Measurements from ENCODE around the gene RBM20. TPM values are rescaled to one million over a fixed set of nuclear protein-coding genes. Genes with fewer than 3 reads are reported as not detected.
"Not testable (repeated sequence)": the region's sequence is repeated elsewhere in the genome, so short reads cannot be mapped to it uniquely, and the experiment has no call there.

RBM20 gene
- polyA plus RNA-seq, 3 donors from 2014 or later, result not detected

GRCh38 chr10:110616493-110617033 lies 27.6 kb upstream of the RBM20 start:
- no peak for DNase-seq
- H3K27ac Mint-ChIP-seq, result no peak overlapping the region
- H3K9me3 Mint-ChIP-seq, result peaks cover 0 to 4% (median 0%) of the 10 kb centered on the region in 6 donors
- no peaks in the 10 kb centered on the region for H3K4me1 Mint-ChIP-seq
- no peak overlapping the region for H3K4me3 Mint-ChIP-seq
- H3K36me3 Mint-ChIP-seq, result peaks cover 0 to 2% (median 0%) of the 10 kb centered on the region in 3 donors
- H3K27me3 Mint-ChIP-seq (ENCODE audit: low read depth in 3 of 3), result peaks cover 0 to 4% (median 4%) of the 10 kb centered on the region in 3 donors

- Mint-ChIP-seq H3K4me3 (no peak overlapping the region), H3K9me3 (peaks cover 0 to 6% (median 0%) of the 10 kb centered on the region in 6 donors), H3K27ac (peak overlapping the region in 1 of 6 donors; percentile 23), H3K4me1 (no peaks in the 10 kb centered on the region), H3K36me3 (peaks cover 0 to 4% (median 0%) of the 10 kb centered on the region in 3 donors), H3K27me3 (ENCODE audit: low read depth in 3 of 3) (peaks cover 0 to 8% (median 4%) of the 10 kb centered on the region in 3 donors)
- no peak for DNase-seq
These were observed 26.5 kb upstream of the RBM20 start for GRCh38 chr10:110617425-110618229.

- H3K27me3 Mint-ChIP-seq (ENCODE audit: low read depth in 3 of 3), result peaks cover 0 to 8% (median 4%) of the 10 kb centered on the region in 3 donors
- H3K4me3 Mint-ChIP-seq, result no peak overlapping the region
- H3K27ac Mint-ChIP-seq, result no peak overlapping the region
- no peaks in the 10 kb centered on the region for H3K4me1 Mint-ChIP-seq
- H3K9me3 Mint-ChIP-seq, result peaks cover 0 to 6% (median 0%) of the 10 kb centered on the region in 6 donors
- no peak for DNase-seq
- peaks cover 0 to 4% (median 0%) of the 10 kb centered on the region in 3 donors for H3K36me3 Mint-ChIP-seq
These were observed 25.9 kb upstream of the RBM20 start for GRCh38 chr10:110618230-110618610.

GRCh38 chr10:110619514-110620397 lies 24.4 kb upstream of the RBM20 start:
- Mint-ChIP-seq H3K4me3 (no peak overlapping the region), H3K4me1 (no peaks in the 10 kb centered on the region), H3K27ac (no peak overlapping the region)

GRCh38 chr10:110620398-110620719 lies 23.8 kb upstream of the RBM20 start:
- H3K27me3 Mint-ChIP-seq (ENCODE audit: low read depth in 3 of 3), result peaks cover 0 to 6% (median 4%) of the 10 kb centered on the region in 3 donors
- no peak for DNase-seq
- H3K36me3 Mint-ChIP-seq, result peaks cover 0 to 4% (median 0%) of the 10 kb centered on the region in 3 donors
- peaks cover 0 to 6% (median 0%) of the 10 kb centered on the region in 6 donors for H3K9me3 Mint-ChIP-seq
- no peaks in the 10 kb centered on the region for H3K4me1 Mint-ChIP-seq
- no peak overlapping the region for H3K4me3 Mint-ChIP-seq
- H3K27ac Mint-ChIP-seq, result no peak overlapping the region

More at GRCh38 chr10:110619514-110620397, 24.4 kb upstream of the RBM20 start:
- peaks cover 0 to 6% (median 4%) of the 10 kb centered on the region in 3 donors for H3K27me3 Mint-ChIP-seq (ENCODE audit: low read depth in 3 of 3)
- H3K9me3 Mint-ChIP-seq, result peaks cover 0 to 6% (median 0%) of the 10 kb centered on the region in 6 donors
- H3K36me3 Mint-ChIP-seq, result peaks cover 0 to 4% (median 0%) of the 10 kb centered on the region in 3 donors
- no peak for DNase-seq

- not testable (repeated sequence) for H3K4me3 Mint-ChIP-seq; DNase-seq; H3K4me1 Mint-ChIP-seq; H3K27me3 Mint-ChIP-seq (ENCODE audit: low read depth in 3 of 3); H3K27ac Mint-ChIP-seq; H3K36me3 Mint-ChIP-seq; H3K9me3 Mint-ChIP-seq
These were observed 20.8 kb upstream of the RBM20 start for GRCh38 chr10:110623316-110623715.

GRCh38 chr10:110625356-110625894 lies 18.7 kb upstream of the RBM20 start:
- H3K9me3 Mint-ChIP-seq, result peaks cover 0 to 6% (median 0%) of the 10 kb centered on the region in 6 donors
- no peak overlapping the region for H3K4me3 Mint-ChIP-seq
- H3K4me1 Mint-ChIP-seq, result no peaks in the 10 kb centered on the region
- peaks cover 0 to 6% (median 0%) of the 10 kb centered on the region in 3 donors for H3K27me3 Mint-ChIP-seq (ENCODE audit: low read depth in 3 of 3)
- H3K27ac Mint-ChIP-seq, result no peak overlapping the region
- DNase-seq, result no peak
- peaks cover 0 to 4% (median 0%) of the 10 kb centered on the region in 3 donors for H3K36me3 Mint-ChIP-seq

- H3K36me3 Mint-ChIP-seq, result peaks cover 0 to 4% (median 0%) of the 10 kb centered on the region in 3 donors
- peaks cover 0 to 6% (median 0%) of the 10 kb centered on the region in 3 donors for H3K27me3 Mint-ChIP-seq (ENCODE audit: low read depth in 3 of 3)
- no peaks in the 10 kb centered on the region for H3K4me1 Mint-ChIP-seq
- no peak for DNase-seq
- H3K4me3 Mint-ChIP-seq, result no peak overlapping the region
- peaks cover 0 to 5% (median 0%) of the 10 kb centered on the region in 6 donors for H3K9me3 Mint-ChIP-seq
- H3K27ac Mint-ChIP-seq, result no peak overlapping the region
These were observed 17.9 kb upstream of the RBM20 start for GRCh38 chr10:110625951-110626855.

- no peak overlapping the region for H3K27ac Mint-ChIP-seq
- no peaks in the 10 kb centered on the region for H3K36me3 Mint-ChIP-seq
- DNase-seq, result no peak
- H3K4me1 Mint-ChIP-seq, result no peaks in the 10 kb centered on the region
- H3K9me3 Mint-ChIP-seq, result no peaks in the 10 kb centered on the region
- H3K27me3 Mint-ChIP-seq (ENCODE audit: low read depth in 3 of 3), result peaks cover 0 to 2% (median 0%) of the 10 kb centered on the region in 3 donors
- no peak overlapping the region for H3K4me3 Mint-ChIP-seq
These were observed 16.0 kb upstream of the RBM20 start for GRCh38 chr10:110628161-110628560.

- Mint-ChIP-seq H3K9me3 (no peaks in the 10 kb centered on the region), H3K4me3 (no peak overlapping the region), H3K36me3 (no peaks in the 10 kb centered on the region), H3K27me3 (ENCODE audit: low read depth in 3 of 3) (peaks cover 0 to 4% (median 0%) of the 10 kb centered on the region in 3 donors), H3K4me1 (no peaks in the 10 kb centered on the region), H3K27ac (no peak overlapping the region)
- DNase-seq, result no peak
These were observed 14.4 kb upstream of the RBM20 start for GRCh38 chr10:110629680-110630191.

- Mint-ChIP-seq H3K9me3 (no peaks in the 10 kb centered on the region), H3K4me3 (no peak overlapping the region), H3K27ac (no peak overlapping the region), H3K36me3 (no peaks in the 10 kb centered on the region), H3K4me1 (no peaks in the 10 kb centered on the region), H3K27me3 (ENCODE audit: low read depth in 3 of 3) (peaks cover 0 to 2% (median under 1%) of the 10 kb centered on the region in 3 donors)
- DNase-seq, result no peak
These were observed 12.2 kb upstream of the RBM20 start for GRCh38 chr10:110631934-110632333.

- Mint-ChIP-seq H3K4me1 (no peaks in the 10 kb centered on the region), H3K9me3 (no peaks in the 10 kb centered on the region), H3K36me3 (no peaks in the 10 kb centered on the region), H3K27me3 (ENCODE audit: low read depth in 3 of 3) (peaks cover 2 to 3% (median 3%) of the 10 kb centered on the region in 3 donors), H3K4me3 (no peak overlapping the region), H3K27ac (no peak overlapping the region)
- no peak for DNase-seq
These were observed 11.4 kb upstream of the RBM20 start for GRCh38 chr10:110632591-110633215.

Data from immature natural killer cell (primary cell).